A204.1 (cell line): ENCODE measurements around the gene KCTD7.
"Not testable (repeated sequence)": the region's sequence is repeated elsewhere in the genome, so short reads cannot be mapped to it uniquely, and the experiment has no call there.

ENCODE experiments used
- FAIRE-seq: peaks from 2 replicates; lab custom pipeline; 2012; peaks lifted over from hg19 to GRCh38; lab: Jason Lieb, UNC

The KCTD7 gene

GRCh38 chr7:66628361-66629221 is at the start of gene KCTD7:
Gene KCTD7 (plus strand): TSS chr7:66628881. CDS start chr7:66629065, 184 bp downstream.
- no peak for FAIRE-seq

- FAIRE-seq: not testable (repeated sequence)
These were observed 48.3 kb upstream of the KCTD7 start for GRCh38 chr7:66580380-66580779.

- FAIRE-seq: not testable (repeated sequence)
These were observed 45.7 kb upstream of the KCTD7 start for GRCh38 chr7:66582816-66583489.

GRCh38 chr7:66583490-66584110 is 45.1 kb upstream of the KCTD7 start:
- no peak for FAIRE-seq

- FAIRE-seq: no peak
These were observed 42.5 kb upstream of the KCTD7 start for GRCh38 chr7:66586181-66586580.

- not testable (repeated sequence) for FAIRE-seq
These were observed 40.5 kb upstream of the KCTD7 start for GRCh38 chr7:66588226-66588625.

- FAIRE-seq: not testable (repeated sequence)
These were observed 39.7 kb upstream of the KCTD7 start for GRCh38 chr7:66588856-66589570.

- not testable (repeated sequence) for FAIRE-seq
These were observed 38.2 kb upstream of the KCTD7 start for GRCh38 chr7:66590302-66591057.

GRCh38 chr7:66591058-66591798 is 37.5 kb upstream of the KCTD7 start:
- not testable (repeated sequence) for FAIRE-seq

GRCh38 chr7:66591799-66592596 is 36.7 kb upstream of the KCTD7 start:
- FAIRE-seq: no peak

- FAIRE-seq: not testable (repeated sequence)
These were observed 36.0 kb upstream of the KCTD7 start for GRCh38 chr7:66592597-66593146.

GRCh38 chr7:66594082-66594481 is 34.6 kb upstream of the KCTD7 start:
- not testable (repeated sequence) for FAIRE-seq

- no peak for FAIRE-seq
These were observed 31.2 kb upstream of the KCTD7 start for GRCh38 chr7:66597461-66597860.

- FAIRE-seq: no peak
These were observed 26.5 kb upstream of the KCTD7 start for GRCh38 chr7:66602159-66602558.

- FAIRE-seq: no peak
These were observed 24.5 kb upstream of the KCTD7 start for GRCh38 chr7:66604198-66604597.

- not testable (repeated sequence) for FAIRE-seq
These were observed 22.0 kb upstream of the KCTD7 start for GRCh38 chr7:66606540-66607291.

GRCh38 chr7:66609176-66609575 is 19.5 kb upstream of the KCTD7 start:
- no peak for FAIRE-seq

GRCh38 chr7:66614596-66614995 is 14.1 kb upstream of the KCTD7 start:
- not testable (repeated sequence) for FAIRE-seq

GRCh38 chr7:66615699-66616098 is 13.0 kb upstream of the KCTD7 start:
- FAIRE-seq: no peak
